Suprapubic skin (tissue), 4 donors: ENCODE results near the gene BOLL. TPM values are rescaled to one million over a fixed set of nuclear protein-coding genes. Genes with fewer than 3 reads are reported as not detected.
"Not testable (repeated sequence)": the region's sequence is repeated elsewhere in the genome, so short reads cannot be mapped to it uniquely, and the experiment has no call there.

Experiments
- DNase-seq, 2 donors: peaks; one replicate each; pipeline ENCODE4 v3.0.0-alpha.2; 2019; ENCODE audit warnings: low spot score in 2 of 2
- H3K27ac ChIP-seq: fragments of 200-600 bp; sonication (generic); one replicate; pipeline ENCODE4 v1.5.1; 2019
- H3K27me3 ChIP-seq: fragments of 200-600 bp; sonication (generic); one replicate; pipeline ENCODE4 v1.5.1; 2019
- H3K36me3 ChIP-seq: fragments of 200-600 bp; sonication (generic); one replicate; pipeline ENCODE4 v1.5.1; 2019
- H3K4me1 ChIP-seq: fragments of 200-600 bp; sonication (generic); one replicate; pipeline ENCODE4 v1.5.1; 2019
- H3K4me3 ChIP-seq: fragments of 200-600 bp; sonication (generic); one replicate; pipeline ENCODE4 v1.5.1; 2019; ENCODE audit warnings: mild to moderate bottlenecking
- H3K9me3 ChIP-seq: fragments of 200-600 bp; sonication (generic); one replicate; pipeline ENCODE4 v1.5.1; 2019
- CTCF ChIP-seq, 2 donors: fragments of 200-600 bp in 1 of 2; fragments of 450-650 bp in 1 of 2; sonication (generic) in 1 of 2; IDR thresholded peaks; one replicate each; pipeline ENCODE4 v1.5.1; 2016 to 2019; ENCODE audit warnings: antibody characterized with exemption in 2 of 2, mild to moderate bottlenecking in 1 of 2, moderate library complexity in 1 of 2
- EP300 ChIP-seq: sonication (generic); formaldehyde crosslinking; IDR thresholded peaks from one replicate; pipeline ENCODE4 v1.6.1; 2017; ENCODE audit warnings: antibody characterized with exemption
- POLR2A ChIP-seq, 2 donors: fragments of 450-650 bp; IDR thresholded peaks; one replicate each; pipeline ENCODE4 v1.6.1; 2017; ENCODE audit warnings: antibody characterized with exemption in 2 of 2, mild to moderate bottlenecking in 2 of 2, moderate library complexity in 2 of 2
- POLR2AphosphoS5 ChIP-seq, 3 donors: sonication (generic); formaldehyde crosslinking; IDR thresholded peaks; one replicate each; pipeline ENCODE4 v1.6.1; 2017; ENCODE audit warnings: antibody characterized with exemption in 3 of 3
- WGBS: methylation state at CpG from one replicate; pipeline ENCODE4 v1.1.5; 2018; 5-methylcytosine and 5-hydroxymethylcytosine counted together
- total RNA-seq, 4 donors: library from RNA; depleted of rRNA; stranded (reverse); fragments of >200 nt; gene quantifications; one replicate each; pipeline ENCODE4 v1.1.0, GENCODE V29; 2016

BOLL gene
- total RNA-seq, 4 donors from 2014 or later, result not detected

DNA sequence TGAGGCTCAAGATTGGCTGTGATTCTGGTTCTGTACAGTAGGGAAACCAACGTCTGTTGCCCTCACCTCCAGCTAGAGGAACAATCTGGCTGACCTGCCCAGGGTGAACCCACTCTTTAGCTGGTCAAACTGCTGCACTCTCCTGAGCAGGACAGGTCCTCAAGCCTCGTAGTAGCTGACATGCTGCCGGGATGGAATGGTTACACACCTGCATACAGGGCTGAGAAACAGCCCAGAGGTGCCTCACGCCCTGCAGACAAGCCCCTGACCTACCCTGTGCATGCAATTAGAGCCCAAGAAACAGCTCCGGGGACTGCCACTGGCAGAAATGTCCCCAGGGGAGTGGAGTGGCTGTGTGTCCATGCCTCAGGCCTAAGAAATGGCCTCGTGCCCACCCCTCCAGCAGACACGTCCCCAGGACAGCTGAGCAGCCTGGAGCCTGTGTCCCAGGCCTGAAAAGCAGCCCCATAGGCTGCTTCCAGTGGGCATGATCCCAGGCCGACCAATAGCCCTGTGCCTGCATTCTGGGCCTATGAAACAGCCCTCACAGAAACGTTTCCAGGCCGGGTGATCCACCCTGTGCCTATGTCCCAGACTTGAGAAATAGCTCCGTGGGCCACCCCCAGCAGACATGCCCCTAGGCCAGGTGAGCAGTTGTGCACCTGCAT, 25.4 kb downstream of the BOLL start:
- no peak overlapping the region for H3K27ac ChIP-seq
- peaks cover 5% of the 10 kb centered on the region for H3K9me3 ChIP-seq
- no peak overlapping the region for H3K4me3 ChIP-seq
- no peaks in the 10 kb centered on the region for H3K4me1 ChIP-seq
- 93% methylated on average over 4 of the region's 11 CpGs for WGBS
- no peak for DNase-seq
- no peak for TF ChIP-seq CTCF (IDR thresholded peaks at IDR 0.05)
- no peak for TF ChIP-seq POLR2AphosphoS5 (IDR thresholded peaks at IDR 0.05)
- TF ChIP-seq POLR2A (IDR thresholded peaks at IDR 0.05), result no peak
- no peak for TF ChIP-seq EP300
- H3K27me3 ChIP-seq, result no peaks in the 10 kb centered on the region
- no peaks in the 10 kb centered on the region for H3K36me3 ChIP-seq

DNA sequence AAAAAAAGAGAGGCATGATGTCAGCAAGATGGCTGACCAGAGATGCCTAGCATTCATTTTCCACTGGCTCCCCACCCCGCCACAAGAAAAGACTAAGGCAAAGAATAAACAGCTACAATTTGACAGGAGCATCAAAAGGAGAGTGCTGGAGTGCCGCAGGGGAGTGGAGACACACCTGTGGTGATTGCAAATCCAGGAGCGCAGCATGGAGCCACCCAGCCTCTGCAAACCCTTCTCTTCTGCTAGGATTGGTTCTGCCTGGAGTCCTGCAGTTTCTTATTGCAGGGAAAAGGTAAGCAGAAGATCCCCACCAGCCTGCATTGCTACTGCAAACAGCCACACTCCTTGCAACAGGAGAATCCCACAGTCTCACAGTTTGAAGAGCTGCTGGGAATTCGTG, 26.1 kb downstream of the BOLL start:
- TF ChIP-seq POLR2A (IDR thresholded peaks at IDR 0.05) (no peak), CTCF (IDR thresholded peaks at IDR 0.05) (no peak), EP300 (no peak), POLR2AphosphoS5 (IDR thresholded peaks at IDR 0.05) (no peak)
- WGBS, result 66% methylated on average over 4 of the region's 4 CpGs

GRCh38 chr2:197740200-197740599, 44.9 kb downstream of the BOLL start:
- Histone ChIP-seq H3K9me3 (no peaks in the 10 kb centered on the region), H3K36me3 (no peaks in the 10 kb centered on the region), H3K4me3 (no peak overlapping the region), H3K4me1 (no peaks in the 10 kb centered on the region), H3K27ac (no peak overlapping the region), H3K27me3 (no peaks in the 10 kb centered on the region)
- DNase-seq, result no peak
- TF ChIP-seq CTCF (IDR thresholded peaks at IDR 0.05), result no peak
- no peak for TF ChIP-seq EP300
- TF ChIP-seq POLR2A (IDR thresholded peaks at IDR 0.05), result no peak
- no peak for TF ChIP-seq POLR2AphosphoS5 (IDR thresholded peaks at IDR 0.05)

More for the DNA sequence above, 26.1 kb downstream of the BOLL start:
- no peak overlapping the region for H3K4me3 ChIP-seq
- no peak overlapping the region for H3K27ac ChIP-seq
- no peak for DNase-seq
- peaks cover 5% of the 10 kb centered on the region for H3K9me3 ChIP-seq
- H3K27me3 ChIP-seq, result no peaks in the 10 kb centered on the region
- H3K36me3 ChIP-seq, result no peaks in the 10 kb centered on the region
- H3K4me1 ChIP-seq, result no peaks in the 10 kb centered on the region

DNA sequence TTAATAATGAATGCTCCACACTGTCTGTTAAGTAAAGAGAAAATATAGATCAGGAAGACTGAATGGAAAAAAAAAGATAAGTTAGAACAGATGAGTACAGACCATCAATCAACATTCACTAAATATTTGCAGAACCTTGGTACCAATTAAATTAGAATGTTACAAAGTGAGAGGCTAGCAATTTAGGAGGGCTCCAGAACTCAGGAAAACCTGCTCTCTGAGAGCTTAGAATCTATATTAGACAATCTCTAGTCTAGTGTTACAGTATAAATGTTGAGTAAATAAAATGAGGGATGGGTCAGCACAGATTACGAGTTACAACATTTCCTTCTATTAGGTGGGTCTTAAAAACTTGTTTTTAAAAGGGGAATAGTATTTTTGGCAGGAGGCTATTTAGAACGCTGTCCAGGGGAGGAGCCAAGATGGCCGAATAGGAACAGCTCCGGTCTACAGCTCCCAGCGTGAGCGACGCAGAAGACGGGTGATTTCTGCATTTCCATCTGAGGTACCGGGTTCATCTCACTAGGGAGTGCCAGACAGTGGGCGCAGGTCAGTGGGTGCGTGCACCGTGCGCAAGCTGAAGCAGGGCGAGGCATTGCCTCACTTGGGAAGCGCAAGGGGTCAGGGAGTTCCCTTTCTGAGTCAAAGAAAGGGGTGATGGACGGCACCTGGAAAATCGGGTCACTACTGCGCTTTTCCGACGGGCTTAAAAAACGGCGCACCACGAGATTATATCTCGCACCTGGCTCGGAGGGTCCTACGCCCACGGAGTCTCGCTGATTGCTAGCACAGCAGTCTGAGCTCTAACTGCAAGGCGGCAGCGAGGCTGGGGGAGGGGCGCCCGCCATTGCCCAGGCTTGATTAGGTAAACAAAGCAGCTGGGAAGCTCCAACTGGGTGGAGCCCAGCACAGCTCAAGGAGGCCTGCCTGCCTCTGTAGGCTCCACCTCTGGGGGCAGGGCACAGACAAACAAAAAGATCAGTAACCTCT, 56.3 kb downstream of the BOLL start:
- not testable (repeated sequence) for H3K9me3 ChIP-seq, H3K36me3 ChIP-seq, H3K4me3 ChIP-seq, H3K4me1 ChIP-seq, DNase-seq, H3K27me3 ChIP-seq, H3K27ac ChIP-seq
- WGBS, result 95% methylated on average over 25 of the region's 32 CpGs

GRCh38 chr2:197727011-197727410, 58.1 kb downstream of the BOLL start:
- no peak for DNase-seq
- H3K9me3 ChIP-seq, result no peaks in the 10 kb centered on the region
- no peak overlapping the region for H3K4me3 ChIP-seq
- TF ChIP-seq POLR2A (IDR thresholded peaks at IDR 0.05) (no peak), EP300 (no peak), POLR2AphosphoS5 (IDR thresholded peaks at IDR 0.05) (no peak), CTCF (IDR thresholded peaks at IDR 0.05) (no peak)
- H3K4me1 ChIP-seq, result no peaks in the 10 kb centered on the region
- no peak overlapping the region for H3K27ac ChIP-seq
- H3K27me3 ChIP-seq, result no peaks in the 10 kb centered on the region
- H3K36me3 ChIP-seq, result no peaks in the 10 kb centered on the region
